ENCODE data around the gene DNAJC8. TPM values are rescaled to one million over a fixed set of nuclear protein-coding genes. Genes with fewer than 3 reads are reported as not detected.
A peak's percentile ranks its signal among the peaks of the same experiment; 100 is the strongest.

The DNAJC8 gene
- total RNA-seq, 1 donor from 2014 or later = 103 TPM

GRCh38 chr1:28233264-28233606, 406 bp upstream of the DNAJC8 start:
- TF ChIP-seq CTCF (IDR thresholded peaks at IDR 0.05) = no peak
- DNase-seq = no peak
- ChIA-PET POLR2A (interaction anchor here (0.5 to 7.9 kb wide), 3 partner anchors 14 to 37 kb away, joined by 3 to 171 read pairs (median 4); partner anchors contain the start of gene SESN2), CTCF (no interaction called here)
- intact Hi-C loops (cut with micrococcal nuclease) = loop anchor here (2.0 kb wide), 1 partner anchor 14 kb away; no protein-coding TSS in a partner anchor
- ATAC-seq (ENCODE audit: low read depth) = no peak
- H3K4me1 Mint-ChIP-seq = peaks cover 34% of the 10 kb centered on the region
- peaks cover 20% of the 10 kb centered on the region for H3K36me3 Mint-ChIP-seq (ENCODE audit: low read depth)
- H3K27ac Mint-ChIP-seq = peak overlapping the region; percentile 56
- H3K27me3 Mint-ChIP-seq = no peaks in the 10 kb centered on the region
- H3K4me3 Mint-ChIP-seq = peak overlapping the region; percentile 100
- H3K9me3 Mint-ChIP-seq = no peaks in the 10 kb centered on the region

GRCh38 chr1:28229996-28230395, 2.8 kb downstream of the DNAJC8 start:
- Mint-ChIP-seq H3K4me3 (no peak overlapping the region), H3K27me3 (no peaks in the 10 kb centered on the region), H3K9me3 (no peaks in the 10 kb centered on the region), H3K36me3 (ENCODE audit: low read depth) (peaks cover 44% of the 10 kb centered on the region), H3K27ac (no peak overlapping the region), H3K4me1 (peaks cover 34% of the 10 kb centered on the region)
- ChIA-PET POLR2A (no interaction called here), CTCF (no interaction called here)
- ATAC-seq (ENCODE audit: low read depth) (no peak), DNase-seq (no peak)
- no peak for TF ChIP-seq CTCF (IDR thresholded peaks at IDR 0.05)
- intact Hi-C loops (cut with micrococcal nuclease) = no loop called here

- peaks cover 32% of the 10 kb centered on the region for H3K4me1 Mint-ChIP-seq
- no peak for ATAC-seq (ENCODE audit: low read depth)
- no peaks in the 10 kb centered on the region for H3K27me3 Mint-ChIP-seq
- DNase-seq = no peak
- TF ChIP-seq CTCF (IDR thresholded peaks at IDR 0.05) = no peak
- CTCF ChIA-PET = no interaction called here
- POLR2A ChIA-PET = no interaction called here
- no peak overlapping the region for H3K27ac Mint-ChIP-seq
- intact Hi-C loops (cut with micrococcal nuclease) = no loop called here
- H3K4me3 Mint-ChIP-seq = no peak overlapping the region
- no peaks in the 10 kb centered on the region for H3K9me3 Mint-ChIP-seq
- H3K36me3 Mint-ChIP-seq (ENCODE audit: low read depth) = peaks cover 52% of the 10 kb centered on the region
Observed at GRCh38 chr1:28229089-28229488, 3.7 kb downstream of the DNAJC8 start.

GRCh38 chr1:28213315-28213714, 19.5 kb downstream of the DNAJC8 start:
- H3K4me1 Mint-ChIP-seq = peaks cover 2% of the 10 kb centered on the region
- CTCF ChIA-PET = interaction anchor here (0.9 to 12.2 kb wide), 2 partner anchors 30 to 123 kb away, joined by 3 to 236 read pairs; partner anchors contain the start of gene EYA3
- no peak overlapping the region for H3K27ac Mint-ChIP-seq

GRCh38 chr1:28209700-28210099, 23.1 kb downstream of the DNAJC8 start:
- no peak for ATAC-seq (ENCODE audit: low read depth)
- POLR2A ChIA-PET = interaction anchor here (0.6 to 3.9 kb wide), 4 partner anchors 39 to 352 kb away, joined by 3 to 22 read pairs (median 4); partner anchors contain the start of gene EYA3
- no peak for TF ChIP-seq CTCF (IDR thresholded peaks at IDR 0.05)
- Mint-ChIP-seq H3K4me1 (peaks cover 2% of the 10 kb centered on the region), H3K36me3 (ENCODE audit: low read depth) (peaks cover 62% of the 10 kb centered on the region), H3K4me3 (no peak overlapping the region), H3K27me3 (no peaks in the 10 kb centered on the region), H3K9me3 (no peaks in the 10 kb centered on the region), H3K27ac (no peak overlapping the region)
- CTCF ChIA-PET = interaction anchor here (0.7 to 12.2 kb wide), 18 partner anchors 17 to 353 kb away, joined by 3 to 236 read pairs (median 5); partner anchors contain the start of genes ATP5IF1, EYA3 and PTAFR
- DNase-seq = no peak
- intact Hi-C loops (cut with micrococcal nuclease) = loop anchor here (1.0 kb wide), 2 partner anchors 118 to 351 kb away; no protein-coding TSS in a partner anchor

More at GRCh38 chr1:28213315-28213714, 19.5 kb downstream of the DNAJC8 start:
- intact Hi-C loops (cut with micrococcal nuclease) = no loop called here
- ATAC-seq (ENCODE audit: low read depth) = no peak
- Mint-ChIP-seq H3K36me3 (ENCODE audit: low read depth) (peaks cover 60% of the 10 kb centered on the region), H3K4me3 (no peak overlapping the region), H3K9me3 (no peaks in the 10 kb centered on the region), H3K27me3 (no peaks in the 10 kb centered on the region)
- no peak for DNase-seq
- no peak for TF ChIP-seq CTCF (IDR thresholded peaks at IDR 0.05)
- POLR2A ChIA-PET = interaction anchor here (0.6 to 1.5 kb wide), 4 partner anchors 18 to 828 kb away, joined by 3 to 5 read pairs (median 4); partner anchors contain the start of gene EYA3

Data from activated B cell treated with CpG ODN at 0.5 μM for 24 hours (primary cell).